HCT116 (cell line): ENCODE data around the gene CDS1. TPM values are rescaled to one million over a fixed set of nuclear protein-coding genes. Genes with fewer than 3 reads are reported as not detected.

ENCODE experiments used
- ATAC-seq: fragments of 200-7000 bp; cut with Tn5 transposase; 2 replicates; pipeline ENCODE4 v1.9.1; 2020; ENCODE audit warnings: mild to moderate bottlenecking, moderate library complexity
- BruUV-seq: library from RNA; stranded (reverse); fragments of 400-500 nt; replicated peaks from 2 replicates; lab custom pipeline; 2021; lab: Mats Ljungman, UMichigan
- CTCF ChIA-PET: fragments of 300-600 bp; sonication (Branson Sonifier 250); formaldehyde crosslinking; loops from one replicate; lab custom pipeline; 2021; ENCODE audit warnings: antibody characterized with exemption; lab: Charles Lee
- POLR2A ChIA-PET: fragments of 300-600, 350-600 bp; sonication (Branson Sonifier 250); formaldehyde crosslinking; loops from one replicate; lab custom pipeline; 2021; ENCODE audit warnings: antibody characterized with exemption; lab: Charles Lee
- RAD21 ChIA-PET, 2 experiments: fragments of 300-600 bp; sonication (Branson Sonifier 250); formaldehyde crosslinking; loops; one replicate each; lab custom pipeline; 2023; ENCODE audit warnings: low total read pairs in 2 of 2; ENCODE audit not compliant: uncharacterized antibody in 2 of 2, unreplicated experiment in 2 of 2, low non-redundant PET in 1 of 2; lab: Charles Lee
- DNase-seq: peaks from one replicate; pipeline ENCODE4 v3.0.0-alpha.2; 2010; ENCODE audit warnings: low read depth, low spot score
- H2AFZ ChIP-seq: fragments of 200-600 bp; shearing (Covaris generic), sonication (generic); 2 replicates; pipeline ENCODE4 v1.6.1; 2017; ENCODE audit warnings: low read depth, mixed run types, mixed read lengths, antibody characterized with exemption, low read length; ENCODE audit not compliant: poor library complexity, severe bottlenecking
- H3K27ac ChIP-seq: 2 replicates; pipeline ENCODE4 v1.5.1; 2012; ENCODE audit warnings: low read depth, low read length
- H3K27me3 ChIP-seq: fragments of 200-600 bp; sonication (generic); 2 replicates; pipeline ENCODE4 v1.6.1; 2016; ENCODE audit warnings: mixed run types, low read length, mixed read lengths; ENCODE audit not compliant: insufficient read depth
- H3K36me3 ChIP-seq, 2 experiments: fragments of 200-500 bp in 1 of 2; fragments of 200-600 bp in 1 of 2; sonication (Bioruptor generic) in 1 of 2; sonication (generic) in 1 of 2; 2 replicates each; pipeline versions ENCODE4 v1.5.1 to v1.6.1; 2014 to 2016; ENCODE audit warnings: low read length in 2 of 2, inconsistent platforms in 1 of 2, mixed read lengths in 1 of 2, mixed run types in 1 of 2; ENCODE audit not compliant: insufficient read depth in 2 of 2, control insufficient read depth in 1 of 2
- H3K4me1 ChIP-seq, 2 experiments: fragments of 200-600 bp in 1 of 2; sonication (generic) in 1 of 2; 2 replicates each; pipeline versions ENCODE4 v1.5.1 to v1.6.1; 2012 to 2017; ENCODE audit warnings: low read length in 2 of 2, inconsistent platforms in 1 of 2, mild to moderate bottlenecking in 1 of 2, mixed read lengths in 1 of 2, mixed run types in 1 of 2, moderate library complexity in 1 of 2; ENCODE audit not compliant: insufficient read depth in 2 of 2, control insufficient read depth in 1 of 2
- H3K4me2 ChIP-seq: fragments of 200-600 bp; sonication (generic); 2 replicates; pipeline ENCODE4 v1.6.1; 2017; ENCODE audit warnings: mixed run types, low read length, mixed read lengths
- H3K4me3 ChIP-seq, 2 experiments: fragments of 200-600 bp in 1 of 2; sonication (generic) in 1 of 2; replicated peaks in 1 of 2; 2 replicates each; pipeline ENCODE4 v1.5.1; 2011 to 2016; ENCODE audit warnings: low read length in 2 of 2, control low read depth in 1 of 2, low read depth in 1 of 2, mild to moderate bottlenecking in 1 of 2, mixed read lengths in 1 of 2, mixed run types in 1 of 2
- H3K79me2 ChIP-seq: fragments of 200-600 bp; sonication (generic); 2 replicates; pipeline ENCODE4 v1.6.1; 2017; ENCODE audit warnings: mild to moderate bottlenecking, mixed run types, low read length, moderate library complexity, mixed read lengths; ENCODE audit not compliant: insufficient read depth
- H3K9ac ChIP-seq: fragments of 200-600 bp; sonication (generic); 2 replicates; pipeline ENCODE4 v1.6.1; 2016; ENCODE audit warnings: low read length, mixed read lengths
- H3K9me2 ChIP-seq: fragments of 200-600 bp; sonication (generic), shearing (Covaris generic); 2 replicates; pipeline ENCODE4 v1.6.1; 2017; ENCODE audit warnings: mixed run types, mild to moderate bottlenecking, moderate library complexity; ENCODE audit not compliant: insufficient read depth
- H3K9me3 ChIP-seq, 2 experiments: fragments of 200-500 bp in 1 of 2; fragments of 200-600 bp in 1 of 2; sonication (Bioruptor generic) in 1 of 2; sonication (generic) in 1 of 2; 2 replicates each; pipeline ENCODE4 v1.6.1; 2014 to 2017; ENCODE audit warnings: low read length in 2 of 2, mixed read lengths in 2 of 2, inconsistent platforms in 1 of 2, low read depth in 1 of 2, mild to moderate bottlenecking in 1 of 2, mixed run types in 1 of 2, moderate library complexity in 1 of 2; ENCODE audit not compliant: control insufficient read depth in 1 of 2, insufficient read depth in 1 of 2
- H4K20me1 ChIP-seq: fragments of 200-600 bp; sonication (generic), shearing (Covaris generic); 2 replicates; pipeline ENCODE4 v1.6.1; 2017; ENCODE audit warnings: mixed run types, mild to moderate bottlenecking, moderate library complexity; ENCODE audit not compliant: insufficient read depth
- CEBPB ChIP-seq: IDR thresholded peaks from 2 replicates; pipeline ENCODE4 v1.6.1; 2012; ENCODE audit warnings: low read depth
- CTCF ChIP-seq, 3 experiments: fragments of 200-600 bp in 1 of 3; sonication (generic) in 1 of 3; IDR thresholded peaks in 2 of 3; conservative IDR thresholded peaks in 1 of 3; 2 replicates each; pipeline ENCODE4 v1.5.1; 2012 to 2017; ENCODE audit warnings: low read depth in 2 of 3, low read length in 2 of 3, antibody characterized with exemption in 1 of 3, borderline replicate concordance in 1 of 3, control low read depth in 1 of 3, mild to moderate bottlenecking in 1 of 3, mixed read lengths in 1 of 3, mixed run types in 1 of 3, moderate library complexity in 1 of 3; ENCODE audit not compliant: insufficient read depth in 1 of 3
- EGR1 ChIP-seq: IDR thresholded peaks from 2 replicates; pipeline ENCODE4 v1.6.1; 2012; ENCODE audit warnings: low read depth
- ELF1 ChIP-seq: IDR thresholded peaks from 2 replicates; pipeline ENCODE4 v1.6.1; 2012; ENCODE audit warnings: low read depth, borderline replicate concordance
- EZH2 ChIP-seq: fragments of 200-600 bp; sonication (generic); IDR thresholded peaks from 2 replicates; pipeline ENCODE4 v1.6.1; 2017; ENCODE audit warnings: antibody characterized with exemption, mixed run types
- FOSL1 ChIP-seq: IDR thresholded peaks from 2 replicates; pipeline ENCODE4 v1.6.1; 2012; ENCODE audit warnings: low read depth
- JUND ChIP-seq: IDR thresholded peaks from 2 replicates; pipeline ENCODE4 v1.6.1; 2012
- POLR2AphosphoS5 ChIP-seq: IDR thresholded peaks from 2 replicates; pipeline ENCODE4 v1.6.1; 2011; ENCODE audit warnings: mild to moderate bottlenecking, low read depth, low read length, moderate library complexity
- RAD21 ChIP-seq: IDR thresholded peaks from 2 replicates; pipeline ENCODE4 v1.6.1; 2012; ENCODE audit warnings: low read depth, mild to moderate bottlenecking
- SP1 ChIP-seq: IDR thresholded peaks from 2 replicates; pipeline ENCODE4 v1.6.1; 2012; ENCODE audit warnings: low read depth
- SRF ChIP-seq: IDR thresholded peaks from 2 replicates; pipeline ENCODE4 v1.6.1; 2012; ENCODE audit warnings: low read depth
- TCF7L2 ChIP-seq: IDR thresholded peaks from 2 replicates; pipeline ENCODE4 v1.7.0; 2011; ENCODE audit warnings: borderline replicate concordance, inconsistent platforms; ENCODE audit not compliant: insufficient read depth, insufficient read length; ENCODE audit errors: extremely low read depth
- YY1 ChIP-seq: IDR thresholded peaks from 2 replicates; pipeline ENCODE4 v1.6.1; 2011; ENCODE audit warnings: low read length, low read depth, moderate library complexity, mild to moderate bottlenecking; ENCODE audit not compliant: insufficient replicate concordance; ENCODE audit errors: extremely low read depth
- ZNF274 ChIP-seq: fragments of 200-500 bp; sonication (Bioruptor generic); IDR thresholded peaks from 2 replicates; pipeline ENCODE4 v1.6.1; 2014; ENCODE audit warnings: mild to moderate bottlenecking, low read depth, low read length, inconsistent platforms
- intact Hi-C: fragments of 100-400 bp; cut with micrococcal nuclease; formaldehyde crosslinking; loops from 2 replicates; pipeline ENCODE4 v1.10.0; 2022
- total RNA-seq: library from RNA; stranded (reverse); gene quantifications from one replicate; pipeline ENCODE4 v1.2.1, GENCODE V29; 2021; ENCODE audit not compliant: unreplicated experiment
- TF ChIP-seq, protein P1 (sequence below): IDR thresholded peaks from 2 replicates; pipeline ENCODE4 v1.6.1; 2012
- TF ChIP-seq, protein P2 (sequence below): IDR thresholded peaks from 2 replicates; pipeline ENCODE4 v1.6.1; 2012
- TF ChIP-seq, protein P3 (sequence below): IDR thresholded peaks from 2 replicates; pipeline ENCODE4 v1.6.1; 2011; ENCODE audit warnings: mild to moderate bottlenecking, low read length, moderate library complexity; ENCODE audit not compliant: insufficient replicate concordance; ENCODE audit errors: extremely low read depth

CDS1 gene
- total RNA-seq, 1 experiment from 2014 or later, result 14.6 TPM

DNA sequence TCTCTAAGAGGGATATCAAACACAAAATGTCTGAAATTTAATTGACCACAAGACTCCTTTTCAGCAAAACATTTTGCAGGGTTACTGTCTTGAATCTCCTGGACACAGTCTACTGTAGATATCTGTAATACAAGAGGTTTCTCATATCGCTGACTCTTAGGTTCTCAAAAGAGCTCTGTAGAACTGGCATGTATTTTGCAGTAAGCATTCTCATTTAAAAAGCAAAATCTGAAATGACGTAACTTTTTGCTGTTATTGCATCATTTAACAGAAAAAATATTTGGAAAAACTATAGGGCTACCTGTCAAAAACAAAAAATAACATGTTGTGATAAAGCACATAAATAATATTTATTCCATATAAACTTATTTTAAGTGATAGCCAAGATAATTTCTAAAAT is 114.2 kb downstream of the CDS1 start:
- CTCF ChIA-PET, result no interaction called here
- TF ChIP-seq EZH2, result no peak
- TF ChIP-seq CEBPB, result 0 out of 2 replicates have a peak, but pooled peaks have one; percentile 20
- DNase-seq (no peak), ATAC-seq (no peak)
- Histone ChIP-seq H3K36me3 (no peaks in the 10 kb centered on the region; a peak in 1 of 4 replicates), H3K27ac (no peak overlapping the region), H3K9me2 (no peaks in the 10 kb centered on the region), H4K20me1 (no peaks in the 10 kb centered on the region), H3K4me1 (peaks cover 2 to 12% of the 10 kb centered on the region in 2 experiments), H3K79me2 (no peaks in the 10 kb centered on the region), H3K4me3 (no peak overlapping the region), H2AFZ (no peak overlapping the region), H3K9ac (no peak overlapping the region), H3K9me3 (no peaks in the 10 kb centered on the region), H3K27me3 (no peaks in the 10 kb centered on the region), H3K4me2 (no peak overlapping the region)
- intact Hi-C loops, result no loop called here
- POLR2A ChIA-PET, result no interaction called here
- RAD21 ChIA-PET, result no interaction called here
- no TSS peak for BruUV-seq

- ChIA-PET CTCF (no interaction called here), RAD21 (no interaction called here)
- no peak overlapping the region for H2AFZ ChIP-seq
- TF ChIP-seq EGR1 (no peak), CTCF (IDR thresholded peaks at IDR 0.05 in 2 of 3, conservative IDR thresholded peaks at IDR 0.05 in 1 of 3; ENCODE audit: borderline replicate concordance in 1 of 3, insufficient read depth in 1 of 3, low read depth in 2 of 3, low read length in 2 of 3) (no peak), YY1 (no peak), ZNF274 (no peak), TCF7L2 (no peak), JUND (no peak), ELF1 (no peak), CEBPB (no peak), RAD21 (no peak), SRF (no peak), POLR2AphosphoS5 (no peak), SP1 (no peak), FOSL1 (no peak)
- TF ChIP-seq, protein P1, sequence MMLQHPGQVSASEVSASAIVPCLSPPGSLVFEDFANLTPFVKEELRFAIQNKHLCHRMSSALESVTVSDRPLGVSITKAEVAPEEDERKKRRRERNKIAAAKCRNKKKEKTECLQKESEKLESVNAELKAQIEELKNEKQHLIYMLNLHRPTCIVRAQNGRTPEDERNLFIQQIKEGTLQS, result no peak
- TF ChIP-seq, protein P2, sequence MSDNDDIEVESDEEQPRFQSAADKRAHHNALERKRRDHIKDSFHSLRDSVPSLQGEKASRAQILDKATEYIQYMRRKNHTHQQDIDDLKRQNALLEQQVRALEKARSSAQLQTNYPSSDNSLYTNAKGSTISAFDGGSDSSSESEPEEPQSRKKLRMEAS, result no peak
- TF ChIP-seq, protein P3, sequence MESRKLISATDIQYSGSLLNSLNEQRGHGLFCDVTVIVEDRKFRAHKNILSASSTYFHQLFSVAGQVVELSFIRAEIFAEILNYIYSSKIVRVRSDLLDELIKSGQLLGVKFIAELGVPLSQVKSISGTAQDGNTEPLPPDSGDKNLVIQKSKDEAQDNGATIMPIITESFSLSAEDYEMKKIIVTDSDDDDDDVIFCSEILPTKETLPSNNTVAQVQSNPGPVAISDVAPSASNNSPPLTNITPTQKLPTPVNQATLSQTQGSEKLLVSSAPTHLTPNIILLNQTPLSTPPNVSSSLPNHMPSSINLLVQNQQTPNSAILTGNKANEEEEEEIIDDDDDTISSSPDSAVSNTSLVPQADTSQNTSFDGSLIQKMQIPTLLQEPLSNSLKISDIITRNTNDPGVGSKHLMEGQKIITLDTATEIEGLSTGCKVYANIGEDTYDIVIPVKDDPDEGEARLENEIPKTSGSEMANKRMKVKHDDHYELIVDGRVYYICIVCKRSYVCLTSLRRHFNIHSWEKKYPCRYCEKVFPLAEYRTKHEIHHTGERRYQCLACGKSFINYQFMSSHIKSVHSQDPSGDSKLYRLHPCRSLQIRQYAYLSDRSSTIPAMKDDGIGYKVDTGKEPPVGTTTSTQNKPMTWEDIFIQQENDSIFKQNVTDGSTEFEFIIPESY, result no peak
Measured at GRCh38 chr4:84697615-84698201, 114.8 kb downstream of the CDS1 start.

More at GRCh38 chr4:84697615-84698201, 114.8 kb downstream of the CDS1 start:
- DNase-seq (no peak), ATAC-seq (no peak)
- Histone ChIP-seq H3K4me2 (no peak overlapping the region), H3K27me3 (no peaks in the 10 kb centered on the region), H3K9me2 (no peaks in the 10 kb centered on the region), H3K4me1 (peaks cover 0 to 6% of the 10 kb centered on the region in 2 experiments; a peak in 3 of 4 replicates), H3K9me3 (no peaks in the 10 kb centered on the region), H3K9ac (no peak overlapping the region), H3K27ac (no peak overlapping the region), H4K20me1 (no peaks in the 10 kb centered on the region), H3K79me2 (no peaks in the 10 kb centered on the region), H3K4me3 (no peak overlapping the region), H3K36me3 (no peaks in the 10 kb centered on the region; a peak in 1 of 4 replicates)
- intact Hi-C loops, result no loop called here
- POLR2A ChIA-PET, result no interaction called here
- no TSS peak for BruUV-seq
